TTC549 (cell line): Measurements from ENCODE around the gene SLAMF1.

Source experiments
- FAIRE-seq: peaks from 2 replicates; lab custom pipeline; 2012; peaks lifted over from hg19 to GRCh38; lab: Jason Lieb, UNC

The SLAMF1 gene

GRCh38 chr1:160623227-160623633, 23.6 kb downstream of the SLAMF1 start:
- no peak for FAIRE-seq

- FAIRE-seq, result no peak
Measured at GRCh38 chr1:160622501-160623226, 24.2 kb downstream of the SLAMF1 start.

DNA sequence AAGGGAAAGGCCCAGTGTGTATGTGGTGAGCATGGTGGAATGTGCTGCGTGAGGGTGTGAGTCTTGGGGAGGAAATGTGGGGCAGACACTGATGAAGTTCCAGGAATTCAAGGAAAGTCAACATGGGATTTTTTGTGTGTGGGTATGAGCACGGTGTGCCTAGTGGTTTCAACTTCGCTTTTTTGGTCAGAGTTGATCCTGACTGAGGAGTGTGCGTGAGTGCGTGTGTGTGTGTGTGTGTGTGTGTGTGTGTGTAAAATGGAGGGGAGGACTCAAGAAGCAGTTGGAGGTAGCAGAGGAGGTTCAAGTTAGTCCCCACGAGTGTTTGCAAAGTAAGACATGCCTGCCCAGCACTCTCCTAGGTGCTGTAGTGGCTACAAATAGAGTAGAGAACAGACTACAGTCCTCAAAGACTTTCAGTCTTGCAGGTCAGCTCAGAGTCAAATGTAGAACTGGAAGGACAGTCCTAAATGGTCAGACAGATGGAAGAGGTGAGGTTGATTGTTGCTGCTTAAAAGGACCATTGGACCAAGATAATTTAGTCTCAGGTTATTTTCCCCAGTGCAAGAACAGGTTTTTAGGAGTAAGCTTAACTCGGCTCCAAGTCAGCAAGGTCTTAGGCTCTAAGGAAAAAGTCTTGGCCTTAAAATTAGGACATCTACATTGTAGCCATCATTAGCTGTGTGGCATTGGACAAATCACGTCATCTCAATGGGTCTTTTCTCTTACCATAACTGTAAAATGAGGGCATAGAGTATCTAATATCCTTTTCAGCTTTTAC, 25.0 kb downstream of the SLAMF1 start:
- FAIRE-seq, result no peak

DNA sequence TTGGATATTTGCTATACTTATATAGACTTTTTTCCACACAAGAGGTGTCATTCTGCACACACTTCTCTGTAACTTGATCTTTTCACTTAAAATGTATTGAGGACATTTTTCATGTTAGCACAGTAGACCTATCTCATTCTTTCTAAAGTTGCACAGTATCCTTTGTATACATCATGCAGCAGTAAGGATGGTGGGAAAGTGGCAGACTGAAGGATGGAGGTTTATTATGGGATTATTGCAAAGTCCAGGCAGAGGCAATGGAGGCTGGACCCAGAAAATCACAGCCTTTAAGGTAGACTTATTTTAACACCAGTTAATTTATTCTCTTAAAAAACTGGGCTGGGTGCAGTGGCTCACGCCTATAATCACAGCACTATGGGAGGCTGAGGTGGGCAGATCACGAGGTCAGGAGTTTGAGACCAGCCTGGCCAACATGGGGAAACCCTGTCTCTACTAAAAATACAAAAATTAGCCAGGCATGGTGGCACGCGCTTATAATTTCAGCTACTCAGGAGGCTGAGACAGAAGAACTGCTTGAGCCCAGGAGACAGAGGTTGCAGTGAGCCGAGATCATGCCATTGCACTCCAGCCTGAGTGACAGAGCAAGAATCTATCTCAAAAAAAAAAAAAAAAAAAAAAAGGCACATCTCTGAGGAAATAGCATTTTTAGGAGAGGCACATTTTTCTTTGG, 25.8 kb downstream of the SLAMF1 start:
- no peak for FAIRE-seq

DNA sequence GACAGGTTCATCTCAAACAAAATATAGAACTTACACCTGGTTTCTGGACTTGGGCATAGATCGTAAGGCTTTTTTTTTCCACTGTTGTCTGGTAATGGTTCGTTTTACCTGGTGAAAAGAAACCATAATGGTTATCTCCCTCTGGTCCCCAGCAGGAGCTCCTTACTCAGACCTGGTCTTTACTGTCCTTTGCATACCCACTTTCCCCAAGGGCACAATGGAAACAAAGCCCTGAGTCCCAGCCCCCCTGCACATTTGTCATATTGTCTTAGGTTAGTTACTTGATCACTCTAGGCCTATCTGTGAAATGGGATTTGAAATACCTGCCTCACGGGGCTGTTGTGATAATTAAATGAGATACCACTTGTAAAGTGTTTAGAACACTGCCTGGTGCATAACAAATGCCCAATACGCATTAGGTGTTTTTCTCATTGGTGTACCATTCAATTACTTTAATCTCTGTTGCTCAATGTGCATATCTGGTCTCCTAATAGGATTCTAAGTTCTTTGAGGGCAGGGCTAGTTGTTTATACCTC, 27.0 kb downstream of the SLAMF1 start:
- no peak for FAIRE-seq

DNA sequence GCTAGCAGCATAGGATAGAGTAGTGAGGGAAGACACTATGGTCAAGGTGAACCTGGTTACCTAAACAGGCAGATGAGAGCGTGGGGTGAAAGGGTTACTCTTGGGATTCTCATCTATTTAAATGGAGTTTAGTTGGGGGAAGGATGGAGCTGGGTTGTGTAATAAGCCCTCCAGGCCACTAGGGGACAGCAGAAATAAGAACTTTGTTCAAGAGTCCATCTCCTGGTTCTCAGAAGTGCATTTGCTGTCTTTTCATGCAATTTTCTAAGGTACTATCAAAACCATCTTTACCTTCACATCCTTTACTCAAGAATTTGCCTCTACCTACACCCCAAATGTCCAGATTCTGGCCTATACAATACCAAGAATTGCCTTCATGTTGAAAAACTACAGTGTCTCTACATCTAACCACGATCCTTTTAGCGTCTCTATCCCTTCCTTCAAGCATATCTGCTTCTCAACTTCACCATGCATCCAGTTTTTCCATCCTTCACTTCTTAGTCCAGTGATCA, 28.0 kb downstream of the SLAMF1 start:
- FAIRE-seq, result no peak

GRCh38 chr1:160618327-160618726, 28.5 kb downstream of the SLAMF1 start:
- FAIRE-seq, result no peak

- FAIRE-seq, result no peak
Measured at GRCh38 chr1:160615660-160616059, 31.2 kb downstream of the SLAMF1 start.

GRCh38 chr1:160614410-160614809, 32.4 kb downstream of the SLAMF1 start:
- no peak for FAIRE-seq

DNA sequence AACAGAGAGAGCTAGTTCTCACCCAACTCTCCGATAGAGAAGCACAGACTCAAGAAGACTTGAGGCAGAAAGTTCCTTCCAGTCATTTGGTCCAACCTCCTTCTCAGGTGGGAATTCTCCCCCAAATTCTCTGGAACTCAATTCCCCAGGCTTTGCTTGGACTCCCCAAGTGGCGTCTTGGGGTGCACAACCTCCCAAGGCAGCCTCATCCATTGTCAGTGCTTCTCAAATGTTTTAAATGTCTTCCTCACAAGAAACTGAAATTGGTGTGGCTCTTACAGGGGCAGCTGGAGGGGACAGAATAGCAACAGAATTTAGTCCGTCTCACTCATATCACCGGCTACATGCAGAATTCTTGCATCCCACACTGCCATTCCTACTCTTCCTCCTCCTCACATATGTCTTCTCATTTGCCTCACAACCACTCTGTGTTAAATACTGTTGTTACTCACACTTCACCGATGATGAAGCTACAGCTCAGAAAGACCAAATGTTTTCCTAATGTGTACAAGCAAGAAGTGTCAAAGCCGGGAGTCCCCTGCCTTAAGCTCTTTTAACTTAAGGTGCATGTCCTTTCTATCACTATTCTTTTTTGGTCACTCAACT, 34.1 kb downstream of the SLAMF1 start:
- no peak for FAIRE-seq

- no peak for FAIRE-seq
Measured at GRCh38 chr1:160610569-160611242, 36.1 kb downstream of the SLAMF1 start.

- no peak for FAIRE-seq
Measured at GRCh38 chr1:160608941-160609340, 37.9 kb downstream of the SLAMF1 start.

GRCh38 chr1:160608514-160608913, 38.3 kb downstream of the SLAMF1 start:
- no peak for FAIRE-seq

DNA sequence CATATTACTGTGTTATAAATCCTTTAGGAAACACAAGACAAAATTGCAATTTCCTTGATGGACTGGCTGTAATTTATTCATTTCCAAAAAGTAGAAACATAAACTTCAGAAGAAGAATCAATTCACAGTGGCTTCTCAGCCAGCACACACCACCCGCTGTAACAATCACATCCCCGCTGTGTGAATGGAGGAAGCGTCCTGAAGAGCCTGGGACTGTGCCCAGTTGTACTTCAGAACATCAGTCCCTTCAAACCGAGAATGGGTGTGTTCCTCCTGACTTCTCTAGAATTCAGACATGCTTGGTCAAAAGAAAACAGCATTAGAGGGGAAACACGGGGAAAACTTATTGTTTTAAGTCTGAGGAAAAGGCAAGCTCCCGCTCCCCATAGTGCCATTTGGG, 38.8 kb downstream of the SLAMF1 start:
- no peak for FAIRE-seq

DNA sequence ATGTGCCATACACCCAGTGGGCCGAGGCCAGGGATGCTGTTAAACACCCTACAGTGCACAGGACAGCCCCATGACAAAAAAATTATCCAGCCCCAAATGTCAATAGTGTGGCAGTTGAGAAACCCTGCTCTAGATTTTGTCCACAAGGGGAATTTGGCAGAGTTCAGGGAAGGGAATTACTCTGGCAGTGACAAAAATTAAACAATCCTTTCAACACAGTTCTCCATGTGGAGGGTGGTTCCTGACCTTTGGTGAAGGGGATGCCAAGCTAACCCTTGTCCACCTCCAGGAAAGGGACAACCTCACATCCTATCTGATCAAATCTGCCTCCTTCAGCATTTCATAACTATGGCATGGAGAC, 39.2 kb downstream of the SLAMF1 start:
- FAIRE-seq, result no peak

DNA sequence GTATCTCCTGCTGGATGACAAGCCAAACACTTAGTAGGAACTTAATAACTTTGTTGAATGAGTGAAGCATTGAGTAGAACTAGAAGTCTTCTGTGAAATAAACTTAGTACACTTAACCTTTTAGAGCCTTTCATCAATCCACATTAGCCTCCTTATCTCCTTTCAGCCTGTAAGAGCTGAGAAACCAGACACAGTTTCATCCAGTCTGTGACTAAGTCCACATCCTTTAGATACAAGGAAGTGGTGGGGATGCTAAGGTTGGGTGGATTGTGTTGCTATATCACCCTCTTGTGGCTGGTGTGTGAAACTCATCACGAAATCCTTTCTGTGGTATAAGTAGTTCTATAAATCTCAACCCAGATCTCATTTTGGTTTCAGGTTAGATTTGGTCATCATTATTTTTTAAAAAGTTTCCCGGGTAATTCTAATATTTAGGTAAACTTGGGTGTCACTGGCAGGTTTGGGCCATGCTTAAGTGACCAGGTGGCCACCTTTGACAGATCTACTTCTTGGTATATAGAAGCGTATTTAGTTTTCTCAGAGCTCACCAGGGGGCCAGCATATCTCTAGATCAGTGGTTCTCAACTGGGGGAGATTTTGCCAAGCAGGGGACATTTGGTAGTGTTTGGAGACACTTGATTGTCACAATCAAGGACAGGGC, 39.7 kb downstream of the SLAMF1 start:
- FAIRE-seq, result peak; percentile 97

GRCh38 chr1:160606611-160607010, 40.2 kb downstream of the SLAMF1 start:
- FAIRE-seq, result no peak

DNA sequence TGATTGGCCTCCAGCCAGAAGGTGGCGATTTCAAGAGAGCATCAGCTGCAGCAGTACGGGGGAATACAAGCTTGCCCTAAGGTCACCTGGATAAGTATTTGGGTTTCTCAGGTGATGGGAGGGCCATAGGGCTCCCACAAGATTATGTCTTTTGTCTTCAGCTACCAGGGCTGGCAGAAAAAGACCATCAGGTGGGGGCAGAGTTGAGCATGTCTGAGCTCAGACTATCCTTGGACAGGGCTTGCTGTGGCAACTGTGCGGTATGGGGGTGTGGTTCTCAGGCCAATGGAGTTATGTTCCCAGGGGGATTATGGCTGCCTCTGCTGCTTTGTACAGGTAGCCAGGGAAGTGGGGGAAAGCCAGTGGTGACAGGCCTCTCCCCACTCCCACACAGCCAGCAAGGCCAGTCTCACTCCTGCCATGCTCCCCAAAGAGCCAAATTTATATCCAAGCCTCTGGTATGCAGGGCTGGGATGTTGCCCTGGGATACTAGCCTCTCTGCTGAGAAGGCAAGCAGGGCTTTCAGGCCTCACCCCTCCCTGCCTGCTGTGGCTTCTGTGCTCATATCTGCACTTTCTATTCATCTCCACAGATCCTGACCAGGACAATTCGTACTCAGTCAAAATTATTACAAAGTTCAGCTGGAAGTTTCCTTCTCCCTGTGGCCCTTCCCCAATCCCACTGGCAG, 40.9 kb downstream of the SLAMF1 start:
- no peak for FAIRE-seq

GRCh38 chr1:160605205-160605604, 41.6 kb downstream of the SLAMF1 start:
- FAIRE-seq, result no peak

- FAIRE-seq, result no peak
Measured at GRCh38 chr1:160597705-160598104, 49.1 kb downstream of the SLAMF1 start.

DNA sequence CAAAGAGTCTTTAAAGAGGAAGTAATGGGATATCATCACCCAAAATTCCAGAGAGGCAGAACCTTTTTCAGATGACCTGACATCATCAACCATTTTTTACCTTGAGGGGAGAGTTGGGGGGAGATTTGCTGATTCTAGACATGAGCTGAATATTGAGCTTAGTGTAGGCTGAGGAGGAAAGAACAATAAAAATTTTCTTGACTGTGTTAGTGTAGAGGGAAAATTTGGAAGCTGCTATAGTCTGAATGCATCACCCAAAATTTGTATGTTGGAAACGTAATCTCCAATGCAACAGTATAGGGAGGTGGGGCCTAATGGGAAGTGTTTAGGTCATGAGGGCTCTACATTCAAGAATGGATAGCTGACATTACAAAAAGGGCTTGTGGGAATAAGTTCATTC, 49.8 kb downstream of the SLAMF1 start:
- no peak for FAIRE-seq
